SK-N-SH treated with all-trans-retinoic acid at 6 μM for 48 hours (cell line): Measurements from ENCODE around the gene SLAMF1.

ENCODE experiments used
- ARNTL ChIP-seq: fragments of 450-650 bp; formaldehyde crosslinking; IDR thresholded peaks from 2 replicates; pipeline ENCODE4 v1.5.0; 2020; ENCODE audit warnings: low read depth, mild to moderate bottlenecking, moderate library complexity, borderline replicate concordance
- ESRRG ChIP-seq: fragments of 250-450 bp; sonication (Bioruptor Pico); IDR thresholded peaks from 2 replicates; pipeline ENCODE4 v1.6.1; 2021; ENCODE audit warnings: mild to moderate bottlenecking
- PPARA ChIP-seq: fragments of 250-450 bp; sonication (Bioruptor Pico); IDR thresholded peaks from 2 replicates; pipeline ENCODE4 v1.5.0; 2020; ENCODE audit warnings: mild to moderate bottlenecking, borderline replicate concordance
- SNAI2 ChIP-seq: fragments of 250-450 bp; sonication (Bioruptor Pico); IDR thresholded peaks from 2 replicates; pipeline ENCODE4 v1.5.0; 2020; ENCODE audit warnings: mild to moderate bottlenecking, moderate library complexity
- TOX ChIP-seq: fragments of 250-450 bp; sonication (Bioruptor Pico); IDR thresholded peaks from 2 replicates; pipeline ENCODE4 v1.8.0; 2021; ENCODE audit warnings: mild to moderate bottlenecking, moderate library complexity, borderline replicate concordance
- ZC3H10 ChIP-seq: fragments of 250-450 bp; sonication (Bioruptor Pico); IDR thresholded peaks from 2 replicates; pipeline ENCODE4 v1.5.1; 2021; ENCODE audit warnings: mild to moderate bottlenecking, moderate library complexity
- ZFP3 ChIP-seq: fragments of 250-450 bp; sonication (Bioruptor Pico); IDR thresholded peaks from 2 replicates; pipeline ENCODE4 v1.5.0; 2020; ENCODE audit warnings: mild to moderate bottlenecking, moderate library complexity
- ZNF565 ChIP-seq: fragments of 450-650 bp; formaldehyde crosslinking; conservative IDR thresholded peaks from 2 replicates; pipeline ENCODE4 v1.5.0; 2020; ENCODE audit warnings: low read depth, mild to moderate bottlenecking, moderate library complexity
- TF ChIP-seq, protein P1 (sequence below): fragments of 250-450 bp; sonication (Bioruptor Pico); IDR thresholded peaks from 2 replicates; pipeline ENCODE4 v1.5.0; 2020; ENCODE audit warnings: mild to moderate bottlenecking, moderate library complexity
- TF ChIP-seq, protein P2 (sequence below): fragments of 250-450 bp; sonication (Bioruptor Pico); IDR thresholded peaks from 2 replicates; pipeline ENCODE4 v1.5.1; 2020; ENCODE audit warnings: low read depth, mild to moderate bottlenecking, moderate library complexity

DNA sequence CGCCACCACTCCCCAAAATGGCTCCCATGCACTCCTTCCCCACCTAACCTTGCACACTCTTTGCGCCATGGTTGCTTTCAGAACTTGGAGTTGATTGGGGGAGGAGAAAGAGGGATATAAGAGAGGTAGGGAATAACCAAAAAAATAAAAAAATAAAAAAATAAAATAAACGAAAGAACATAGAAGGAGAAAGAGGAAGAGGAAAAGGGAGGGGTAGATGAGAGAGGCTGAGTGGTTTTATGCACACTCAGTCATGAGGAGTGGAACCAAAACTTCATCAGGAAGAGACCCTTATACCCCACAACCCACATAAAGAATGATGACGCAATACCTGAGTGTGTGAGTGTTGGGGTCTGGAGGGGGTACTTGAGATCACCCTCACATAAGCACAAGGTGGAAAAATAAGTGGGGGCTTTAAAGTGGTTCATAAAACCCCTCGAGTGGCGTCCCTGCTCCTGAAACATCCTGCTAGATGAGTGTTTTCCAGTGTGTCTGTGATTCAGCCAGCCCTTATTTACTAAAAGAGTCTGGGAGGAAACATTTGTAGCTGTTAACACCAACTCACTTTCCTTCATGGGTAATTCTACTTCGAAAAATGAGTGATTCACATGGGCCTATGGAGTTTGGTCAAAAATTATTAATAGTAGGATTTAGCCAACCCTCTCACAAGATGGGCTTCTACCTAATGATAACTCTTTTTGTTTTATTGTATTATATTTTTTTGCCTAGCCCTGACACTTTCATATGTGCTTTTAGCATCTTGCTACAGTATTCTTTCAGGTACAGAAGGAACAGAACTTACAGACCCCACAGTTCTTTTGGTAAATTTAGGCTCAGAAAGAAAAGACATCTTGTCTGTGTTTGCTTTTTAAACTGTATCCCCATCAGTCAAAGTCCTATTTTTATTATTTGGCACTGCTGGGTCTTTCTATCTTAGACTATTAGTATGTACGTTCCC lies 5.2 kb downstream of the SLAMF1 start:
- TF ChIP-seq ARNTL (CRISPR knock-in tag) (no peak), ZFP3 (CRISPR knock-in tag) (no peak), PPARA (CRISPR knock-in tag) (no peak), ZC3H10 (no peak), SNAI2 (no peak), ESRRG (no peak), ZNF565 (CRISPR knock-in tag) (no peak), TOX (CRISPR knock-in tag) (no peak)
- TF ChIP-seq, protein P1, sequence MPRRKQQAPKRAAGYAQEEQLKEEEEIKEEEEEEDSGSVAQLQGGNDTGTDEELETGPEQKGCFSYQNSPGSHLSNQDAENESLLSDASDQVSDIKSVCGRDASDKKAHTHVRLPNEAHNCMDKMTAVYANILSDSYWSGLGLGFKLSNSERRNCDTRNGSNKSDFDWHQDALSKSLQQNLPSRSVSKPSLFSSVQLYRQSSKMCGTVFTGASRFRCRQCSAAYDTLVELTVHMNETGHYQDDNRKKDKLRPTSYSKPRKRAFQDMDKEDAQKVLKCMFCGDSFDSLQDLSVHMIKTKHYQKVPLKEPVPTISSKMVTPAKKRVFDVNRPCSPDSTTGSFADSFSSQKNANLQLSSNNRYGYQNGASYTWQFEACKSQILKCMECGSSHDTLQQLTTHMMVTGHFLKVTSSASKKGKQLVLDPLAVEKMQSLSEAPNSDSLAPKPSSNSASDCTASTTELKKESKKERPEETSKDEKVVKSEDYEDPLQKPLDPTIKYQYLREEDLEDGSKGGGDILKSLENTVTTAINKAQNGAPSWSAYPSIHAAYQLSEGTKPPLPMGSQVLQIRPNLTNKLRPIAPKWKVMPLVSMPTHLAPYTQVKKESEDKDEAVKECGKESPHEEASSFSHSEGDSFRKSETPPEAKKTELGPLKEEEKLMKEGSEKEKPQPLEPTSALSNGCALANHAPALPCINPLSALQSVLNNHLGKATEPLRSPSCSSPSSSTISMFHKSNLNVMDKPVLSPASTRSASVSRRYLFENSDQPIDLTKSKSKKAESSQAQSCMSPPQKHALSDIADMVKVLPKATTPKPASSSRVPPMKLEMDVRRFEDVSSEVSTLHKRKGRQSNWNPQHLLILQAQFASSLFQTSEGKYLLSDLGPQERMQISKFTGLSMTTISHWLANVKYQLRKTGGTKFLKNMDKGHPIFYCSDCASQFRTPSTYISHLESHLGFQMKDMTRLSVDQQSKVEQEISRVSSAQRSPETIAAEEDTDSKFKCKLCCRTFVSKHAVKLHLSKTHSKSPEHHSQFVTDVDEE (CRISPR knock-in tag) = no peak
- TF ChIP-seq, protein P2, sequence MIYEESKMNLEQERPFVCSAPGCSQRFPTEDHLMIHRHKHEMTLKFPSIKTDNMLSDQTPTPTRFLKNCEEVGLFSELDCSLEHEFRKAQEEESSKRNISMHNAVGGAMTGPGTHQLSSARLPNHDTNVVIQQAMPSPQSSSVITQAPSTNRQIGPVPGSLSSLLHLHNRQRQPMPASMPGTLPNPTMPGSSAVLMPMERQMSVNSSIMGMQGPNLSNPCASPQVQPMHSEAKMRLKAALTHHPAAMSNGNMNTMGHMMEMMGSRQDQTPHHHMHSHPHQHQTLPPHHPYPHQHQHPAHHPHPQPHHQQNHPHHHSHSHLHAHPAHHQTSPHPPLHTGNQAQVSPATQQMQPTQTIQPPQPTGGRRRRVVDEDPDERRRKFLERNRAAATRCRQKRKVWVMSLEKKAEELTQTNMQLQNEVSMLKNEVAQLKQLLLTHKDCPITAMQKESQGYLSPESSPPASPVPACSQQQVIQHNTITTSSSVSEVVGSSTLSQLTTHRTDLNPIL = no peak
